D721Med (cell line): ENCODE data around the gene BOC.

Experiments used
- DNase-seq: peaks from one replicate; pipeline ENCODE4 v3.0.0; 2011; ENCODE audit warnings: low spot score; ENCODE audit not compliant: insufficient read length
- FAIRE-seq: peaks from 2 replicates; lab custom pipeline; 2011; peaks lifted over from hg19 to GRCh38; lab: Jason Lieb, UNC
- TF ChIP-seq, protein P1 (sequence below): IDR thresholded peaks from 2 replicates; pipeline ENCODE4 v1.5.1; 2012; ENCODE audit warnings: mild to moderate bottlenecking, control low read depth; ENCODE audit not compliant: insufficient read depth; ENCODE audit errors: missing control alignments

BOC gene

DNA sequence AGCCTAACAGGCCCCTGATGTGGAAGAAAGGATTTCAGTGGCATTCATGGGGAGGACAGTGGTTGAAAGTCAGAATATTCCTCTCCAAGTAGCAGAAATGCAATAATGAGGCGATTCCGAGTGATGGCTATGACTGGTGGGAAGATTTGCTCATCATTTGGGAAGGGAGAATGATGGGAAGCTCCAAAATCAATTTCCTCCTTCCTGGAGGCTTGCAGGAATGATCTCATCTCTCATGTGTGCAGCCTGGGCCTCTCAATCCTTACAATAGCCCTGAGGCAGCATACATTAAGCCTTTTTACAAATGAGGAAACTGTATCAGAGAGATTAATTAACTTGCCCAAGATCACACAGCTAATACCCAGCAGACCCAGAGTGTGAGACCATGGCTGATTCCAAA is 58.7 kb downstream of the BOC start:
- DNase-seq (no peak), FAIRE-seq (no peak)
- TF ChIP-seq, protein P1, sequence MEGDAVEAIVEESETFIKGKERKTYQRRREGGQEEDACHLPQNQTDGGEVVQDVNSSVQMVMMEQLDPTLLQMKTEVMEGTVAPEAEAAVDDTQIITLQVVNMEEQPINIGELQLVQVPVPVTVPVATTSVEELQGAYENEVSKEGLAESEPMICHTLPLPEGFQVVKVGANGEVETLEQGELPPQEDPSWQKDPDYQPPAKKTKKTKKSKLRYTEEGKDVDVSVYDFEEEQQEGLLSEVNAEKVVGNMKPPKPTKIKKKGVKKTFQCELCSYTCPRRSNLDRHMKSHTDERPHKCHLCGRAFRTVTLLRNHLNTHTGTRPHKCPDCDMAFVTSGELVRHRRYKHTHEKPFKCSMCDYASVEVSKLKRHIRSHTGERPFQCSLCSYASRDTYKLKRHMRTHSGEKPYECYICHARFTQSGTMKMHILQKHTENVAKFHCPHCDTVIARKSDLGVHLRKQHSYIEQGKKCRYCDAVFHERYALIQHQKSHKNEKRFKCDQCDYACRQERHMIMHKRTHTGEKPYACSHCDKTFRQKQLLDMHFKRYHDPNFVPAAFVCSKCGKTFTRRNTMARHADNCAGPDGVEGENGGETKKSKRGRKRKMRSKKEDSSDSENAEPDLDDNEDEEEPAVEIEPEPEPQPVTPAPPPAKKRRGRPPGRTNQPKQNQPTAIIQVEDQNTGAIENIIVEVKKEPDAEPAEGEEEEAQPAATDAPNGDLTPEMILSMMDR, result no peak

DNA sequence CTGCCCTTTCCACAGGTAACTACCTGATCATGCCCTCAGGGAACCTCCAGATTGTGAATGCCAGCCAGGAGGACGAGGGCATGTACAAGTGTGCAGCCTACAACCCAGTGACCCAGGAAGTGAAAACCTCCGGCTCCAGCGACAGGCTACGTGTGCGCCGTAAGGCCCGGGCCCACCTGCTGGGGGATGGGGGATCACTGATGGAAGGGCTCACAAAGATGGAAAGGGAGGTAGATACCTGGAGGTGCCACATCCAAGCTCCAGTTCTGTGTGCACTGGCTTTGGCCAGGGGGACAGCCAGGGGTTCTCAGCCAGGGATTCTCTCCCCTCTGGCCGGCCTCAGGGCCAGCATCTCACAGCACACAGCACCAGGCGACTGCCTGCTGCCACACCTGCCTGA is 59.4 kb downstream of the BOC start:
- TF ChIP-seq, protein P1, result no peak
- no peak for FAIRE-seq
- no peak for DNase-seq

GRCh38 chr3:113271189-113271588 is 59.8 kb downstream of the BOC start:
- FAIRE-seq (no peak), DNase-seq (no peak)
- TF ChIP-seq, protein P1, result no peak

- TF ChIP-seq, protein P1, result no peak
- DNase-seq (no peak), FAIRE-seq (no peak)
Observed at GRCh38 chr3:113271594-113272384, 60.4 kb downstream of the BOC start.

- TF ChIP-seq, protein P1, result no peak
- no peak for DNase-seq
- FAIRE-seq, result no peak
Observed at GRCh38 chr3:113272385-113272779, 61.0 kb downstream of the BOC start.

DNA sequence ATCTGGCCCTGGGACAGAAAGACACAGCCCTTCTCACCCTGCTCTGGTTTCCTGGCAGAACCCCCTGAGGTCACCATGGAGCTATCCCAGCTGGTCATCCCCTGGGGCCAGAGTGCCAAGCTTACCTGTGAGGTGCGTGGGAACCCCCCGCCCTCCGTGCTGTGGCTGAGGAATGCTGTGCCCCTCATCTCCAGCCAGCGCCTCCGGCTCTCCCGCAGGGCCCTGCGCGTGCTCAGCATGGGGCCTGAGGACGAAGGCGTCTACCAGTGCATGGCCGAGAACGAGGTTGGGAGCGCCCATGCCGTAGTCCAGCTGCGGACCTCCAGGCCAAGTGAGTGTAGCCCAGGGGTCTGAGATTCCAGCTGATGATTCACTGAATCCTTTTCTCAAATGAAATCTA is 61.7 kb downstream of the BOC start:
- TF ChIP-seq, protein P1, result no peak
- no peak for FAIRE-seq
- no peak for DNase-seq
